Natural killer cell (primary cell): ENCODE measurements around the gene UTS2. TPM values are rescaled to one million over a fixed set of nuclear protein-coding genes. Genes with fewer than 3 reads are reported as not detected.

ENCODE experiments used
- ATAC-seq, 3 donors: fragments of 150-1000 bp in 2 of 3; fragments of 200-7000 bp in 1 of 3; cut with Tn5 transposase; 1 replicate in 1 of 3; 2 replicates in 2 of 3; pipeline ENCODE4 v1.10.0; 2021; ENCODE audit warnings: mild to moderate bottlenecking in 2 of 3, moderate library complexity in 2 of 3
- DNase-seq, 2 donors: peaks; one replicate each; pipeline versions ENCODE4 v3.0.0 to v3.0.0-alpha.2; 2013 to 2021; ENCODE audit warnings: mixed read lengths in 1 of 2
- H3K27ac ChIP-seq: one replicate; pipeline ENCODE4 v1.5.1; 2013; ENCODE audit warnings: mild to moderate bottlenecking, low read length
- H3K27me3 ChIP-seq: one replicate; pipeline ENCODE4 v1.6.1; 2013; ENCODE audit warnings: low read length; ENCODE audit not compliant: control insufficient read depth, insufficient read depth
- H3K36me3 ChIP-seq: one replicate; pipeline ENCODE4 v1.6.1; 2013; ENCODE audit warnings: low read length; ENCODE audit not compliant: control insufficient read depth, insufficient read depth
- H3K4me1 ChIP-seq: one replicate; pipeline ENCODE4 v1.6.1; 2013; ENCODE audit warnings: low read length; ENCODE audit not compliant: control insufficient read depth, insufficient read depth
- H3K4me3 ChIP-seq: one replicate; pipeline ENCODE4 v1.5.1; 2013; ENCODE audit warnings: low read length
- H3K9me3 ChIP-seq: one replicate; pipeline ENCODE4 v1.6.1; 2013; ENCODE audit warnings: low read length; ENCODE audit not compliant: control insufficient read depth, insufficient read depth
- H3K27ac Mint-ChIP-seq, 2 donors: one replicate each; pipeline ENCODE4 v1.8.0; 2022; ENCODE audit warnings: mild to moderate bottlenecking in 2 of 2, mixed read lengths in 2 of 2, moderate library complexity in 1 of 2
- H3K27me3 Mint-ChIP-seq, 2 donors: one replicate each; pipeline ENCODE4 v1.8.0; 2022; ENCODE audit warnings: low read depth in 2 of 2, mixed read lengths in 2 of 2
- H3K36me3 Mint-ChIP-seq: one replicate; pipeline ENCODE4 v1.8.0; 2022; ENCODE audit warnings: mixed read lengths
- H3K4me1 Mint-ChIP-seq, 2 donors: one replicate each; pipeline ENCODE4 v1.8.0; 2022; ENCODE audit warnings: mixed read lengths in 2 of 2
- H3K4me3 Mint-ChIP-seq: one replicate; pipeline ENCODE4 v1.8.0; 2022; ENCODE audit warnings: mild to moderate bottlenecking, moderate library complexity, mixed read lengths
- H3K9me3 Mint-ChIP-seq, 2 donors: one replicate each; pipeline ENCODE4 v1.8.0; 2022; ENCODE audit warnings: mixed read lengths in 2 of 2
- CTCF ChIP-seq: fragments of 200-600 bp; IDR thresholded peaks from one replicate; pipeline ENCODE4 v1.8.0; 2022; ENCODE audit warnings: antibody characterized with exemption
- WGBS: methylation state at CpG from one replicate; pipeline ENCODE4 v1.1.7; 2013; ENCODE audit warnings: missing lambda C conversion rate; ENCODE audit not compliant: insufficient coverage; 5-methylcytosine and 5-hydroxymethylcytosine counted together
- intact Hi-C: fragments of 100-400 bp; cut with micrococcal nuclease; formaldehyde crosslinking; loops from one replicate; pipeline ENCODE4 v1.14.2; 2022
- total RNA-seq, 4 donors: library from RNA; stranded (reverse); fragments of 120-200 nt in 1 of 4; gene quantifications; one replicate each; pipeline versions ENCODE4 v1.2.3 to v1.2.4, GENCODE V29; 2013 to 2022

UTS2 gene
- total RNA-seq, 3 donors from 2014 or later (not counting 1 experiment from before 2014, with no cell fraction given), result 3.9 to 7.7 (median 7.5) TPM

DNA sequence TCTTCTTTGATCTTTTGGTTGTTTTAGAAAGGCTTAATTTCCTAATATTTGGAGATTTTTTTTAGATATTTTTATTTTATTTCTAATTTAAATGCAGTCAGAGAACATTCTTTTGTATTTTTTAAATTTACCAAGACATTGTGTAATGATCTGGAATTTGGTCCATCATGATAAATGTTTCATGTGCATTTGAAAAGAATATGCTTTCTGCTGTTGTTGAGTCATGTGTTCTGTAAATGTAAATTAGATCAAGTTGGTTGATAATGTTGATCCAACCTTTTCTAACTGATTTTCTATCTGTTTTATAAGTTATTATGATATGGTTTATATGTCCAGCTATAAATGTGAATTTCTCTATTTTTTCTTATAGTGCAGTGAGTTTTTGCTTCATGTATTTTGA lies 19.8 kb downstream of the UTS2 start:
- H3K9me3 ChIP-seq, result no peaks in the 10 kb centered on the region
- Mint-ChIP-seq H3K4me3 (no peak overlapping the region), H3K4me1 (peaks cover 9 to 17% of the 10 kb centered on the region in 2 donors), H3K36me3 (peaks cover 32% of the 10 kb centered on the region), H3K9me3 (no peaks in the 10 kb centered on the region), H3K27ac (no peak overlapping the region), H3K27me3 (no peaks in the 10 kb centered on the region)
- no peak for TF ChIP-seq CTCF
- no peak for DNase-seq
- H3K36me3 ChIP-seq, result peaks cover 33% of the 10 kb centered on the region
- peaks cover 5% of the 10 kb centered on the region for H3K4me1 ChIP-seq
- H3K27me3 ChIP-seq, result no peaks in the 10 kb centered on the region
- ATAC-seq, result no peak
- no peak overlapping the region for H3K4me3 ChIP-seq
- intact Hi-C loops, result no loop called here
- H3K27ac ChIP-seq, result no peak overlapping the region

- Mint-ChIP-seq H3K9me3 (no peaks in the 10 kb centered on the region), H3K36me3 (peaks cover 29% of the 10 kb centered on the region), H3K27me3 (no peaks in the 10 kb centered on the region), H3K4me1 (peaks cover 19% of the 10 kb centered on the region in 2 donors), H3K27ac (no peak overlapping the region), H3K4me3 (no peak overlapping the region)
- H3K27ac ChIP-seq, result no peak overlapping the region
- H3K4me3 ChIP-seq, result no peak overlapping the region
- intact Hi-C loops, result no loop called here
- H3K9me3 ChIP-seq, result no peaks in the 10 kb centered on the region
- 0% methylated on average over 1 of the region's 3 CpGs for WGBS
- peaks cover 21% of the 10 kb centered on the region for H3K36me3 ChIP-seq
- peaks cover 11% of the 10 kb centered on the region for H3K4me1 ChIP-seq
- DNase-seq (no peak), ATAC-seq (no peak)
- no peak for TF ChIP-seq CTCF
- H3K27me3 ChIP-seq, result no peaks in the 10 kb centered on the region
Observed at GRCh38 chr1:7831458-7831857, 21.4 kb downstream of the UTS2 start.

DNA sequence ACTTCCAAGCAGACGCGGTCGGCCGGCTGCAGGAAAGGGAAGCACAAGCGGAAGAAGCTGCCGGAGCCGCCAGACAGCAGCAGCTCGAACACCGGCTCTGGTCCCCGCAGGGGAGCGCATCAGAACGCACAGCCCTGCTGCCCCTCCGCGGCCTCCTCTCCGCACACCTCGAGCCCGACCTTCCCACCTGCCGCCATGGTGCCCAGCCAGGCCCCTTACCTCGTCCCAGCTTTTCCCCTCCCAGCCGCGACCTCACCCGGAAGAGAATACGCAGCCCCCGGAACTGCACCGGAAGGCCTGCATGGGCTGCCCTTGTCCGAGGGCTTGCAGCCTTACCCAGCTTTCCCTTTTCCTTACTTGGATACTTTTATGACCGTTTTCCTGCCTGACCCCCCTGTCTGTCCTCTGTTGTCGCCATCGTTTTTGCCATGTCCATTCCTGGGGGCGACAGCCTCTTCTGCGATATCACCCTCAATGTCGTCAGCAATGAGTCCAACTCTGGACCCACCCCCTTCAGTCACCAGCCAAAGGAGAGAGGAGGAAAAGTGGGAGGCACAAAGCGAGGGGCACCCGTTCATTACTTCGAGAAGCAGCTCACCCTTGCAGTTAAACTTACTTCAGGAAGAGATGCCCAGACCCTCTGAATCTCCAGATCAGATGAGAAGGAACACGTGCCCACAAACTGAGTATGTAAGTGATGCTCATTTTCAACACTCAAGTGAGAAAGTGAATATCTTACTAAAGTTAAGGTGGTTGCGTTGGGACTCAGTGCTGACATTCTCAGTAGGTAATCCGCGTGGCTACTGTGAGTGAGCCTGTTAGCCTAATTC lies 25.5 kb downstream of the UTS2 start:
- ATAC-seq (peak in 2 of 3 donors; percentile 86 to 92), DNase-seq (peak; percentile 39 to 68)
- no peaks in the 10 kb centered on the region for H3K27me3 ChIP-seq

More for the DNA sequence above, 25.5 kb downstream of the UTS2 start:
- intact Hi-C loops, result no loop called here
- no peak for TF ChIP-seq CTCF
- Mint-ChIP-seq H3K4me3 (peak overlapping the region; percentile 95), H3K27ac (peak overlapping the region; percentile 89 to 92), H3K36me3 (peaks cover 20% of the 10 kb centered on the region), H3K4me1 (peaks cover 19 to 21% of the 10 kb centered on the region in 2 donors), H3K27me3 (no peaks in the 10 kb centered on the region), H3K9me3 (no peaks in the 10 kb centered on the region)
- Histone ChIP-seq H3K9me3 (no peaks in the 10 kb centered on the region), H3K27ac (peak overlapping the region; percentile 52), H3K4me3 (peak overlapping the region; percentile 45), H3K36me3 (peaks cover 16% of the 10 kb centered on the region), H3K4me1 (peaks cover 13% of the 10 kb centered on the region)
- 83% methylated on average over 39 of the region's 39 CpGs for WGBS
